ENCODE measurements around the gene RAB10.
A peak's percentile ranks its signal among the peaks of the same experiment; 100 is the strongest.

DNA sequence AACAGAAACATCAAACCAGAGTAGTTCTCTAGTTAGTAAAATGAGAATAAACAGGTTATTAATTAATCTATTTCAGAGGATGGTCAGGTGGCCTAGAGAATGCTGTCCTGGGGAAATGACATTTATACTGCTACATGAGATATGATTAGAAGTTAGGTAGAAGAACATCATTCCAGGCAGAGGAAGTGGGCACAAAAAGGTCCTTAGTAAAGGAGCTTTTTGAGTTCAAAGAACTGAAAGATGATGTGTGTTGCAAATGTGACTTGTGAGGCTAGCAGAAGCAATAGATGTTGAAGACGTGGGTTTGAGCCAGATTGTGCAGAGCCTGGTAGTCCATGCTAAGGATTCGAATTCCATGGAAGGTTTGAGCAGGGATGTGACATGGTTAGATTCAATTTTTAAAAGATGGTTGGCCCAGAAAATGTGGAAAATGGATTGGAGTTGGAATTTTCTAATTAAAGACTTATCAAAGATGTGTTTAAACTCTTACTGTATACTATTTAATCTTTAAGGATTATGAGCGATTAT, 34.2 kb downstream of the RAB10 start:
- no peak for TF ChIP-seq ZNF436 (CRISPR knock-in tag; IDR thresholded peaks at IDR 0.05)
- 0 out of 2 replicates have a peak, but pooled peaks have one; percentile 34 for TF ChIP-seq ZNF592 (IDR thresholded peaks at IDR 0.05)
- TF ChIP-seq MCM3 (IDR thresholded peaks at IDR 0.05), result no peak
- no peak for TF ChIP-seq CTCF (IDR thresholded peaks at IDR 0.05 in 2 of 3, conservative IDR thresholded peaks at IDR 0.05 in 1 of 3; ENCODE audit: insufficient read depth in 2 of 3, low read depth in 1 of 3, low read length in 3 of 3)
- TF ChIP-seq TEAD4 (IDR thresholded peaks at IDR 0.05; ENCODE audit: low read length), result no peak
- no peak for TF ChIP-seq TEAD4 (CRISPR knock-in tag; IDR thresholded peaks at IDR 0.05; ENCODE audit: borderline replicate concordance)
- no peak for TF ChIP-seq HCFC1 (IDR thresholded peaks at IDR 0.05; ENCODE audit: low read depth, low read length)
- no peak for TF ChIP-seq NR2C2 (CRISPR knock-in tag; IDR thresholded peaks at IDR 0.05)
- 0 out of 2 replicates have a peak, but pooled peaks have one; percentile 10 for TF ChIP-seq NR2C2 (tag; IDR thresholded peaks at IDR 0.05)
- no peak for TF ChIP-seq TCF3 (CRISPR knock-in tag; IDR thresholded peaks at IDR 0.05)
- TF ChIP-seq, protein P1, sequence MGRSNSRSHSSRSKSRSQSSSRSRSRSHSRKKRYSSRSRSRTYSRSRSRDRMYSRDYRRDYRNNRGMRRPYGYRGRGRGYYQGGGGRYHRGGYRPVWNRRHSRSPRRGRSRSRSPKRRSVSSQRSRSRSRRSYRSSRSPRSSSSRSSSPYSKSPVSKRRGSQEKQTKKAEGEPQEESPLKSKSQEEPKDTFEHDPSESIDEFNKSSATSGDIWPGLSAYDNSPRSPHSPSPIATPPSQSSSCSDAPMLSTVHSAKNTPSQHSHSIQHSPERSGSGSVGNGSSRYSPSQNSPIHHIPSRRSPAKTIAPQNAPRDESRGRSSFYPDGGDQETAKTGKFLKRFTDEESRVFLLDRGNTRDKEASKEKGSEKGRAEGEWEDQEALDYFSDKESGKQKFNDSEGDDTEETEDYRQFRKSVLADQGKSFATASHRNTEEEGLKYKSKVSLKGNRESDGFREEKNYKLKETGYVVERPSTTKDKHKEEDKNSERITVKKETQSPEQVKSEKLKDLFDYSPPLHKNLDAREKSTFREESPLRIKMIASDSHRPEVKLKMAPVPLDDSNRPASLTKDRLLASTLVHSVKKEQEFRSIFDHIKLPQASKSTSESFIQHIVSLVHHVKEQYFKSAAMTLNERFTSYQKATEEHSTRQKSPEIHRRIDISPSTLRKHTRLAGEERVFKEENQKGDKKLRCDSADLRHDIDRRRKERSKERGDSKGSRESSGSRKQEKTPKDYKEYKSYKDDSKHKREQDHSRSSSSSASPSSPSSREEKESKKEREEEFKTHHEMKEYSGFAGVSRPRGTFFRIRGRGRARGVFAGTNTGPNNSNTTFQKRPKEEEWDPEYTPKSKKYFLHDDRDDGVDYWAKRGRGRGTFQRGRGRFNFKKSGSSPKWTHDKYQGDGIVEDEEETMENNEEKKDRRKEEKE (IDR thresholded peaks at IDR 0.05; ENCODE audit: borderline replicate concordance in 1 of 2, control insufficient read depth in 1 of 2, low read depth in 2 of 2, low read length in 1 of 2), result no peak
- no peak for TF ChIP-seq RCOR1 (IDR thresholded peaks at IDR 0.05; ENCODE audit: borderline replicate concordance in 1 of 2, low read depth in 2 of 2, low read length in 2 of 2)
